Stimulated activated naive CD4-positive, alpha-beta T cell treated with Interleukin-2 at 50 U/mL for 16 hours (primary cell): ENCODE results near the gene SLC2A5.
"Not testable (repeated sequence)": the region's sequence is repeated elsewhere in the genome, so short reads cannot be mapped to it uniquely, and the experiment has no call there.

ENCODE experiments used
- DNase-seq: peaks from one replicate; lab custom pipeline; 2025; lab: John Stamatoyannopoulos, UW

The SLC2A5 gene

DNA sequence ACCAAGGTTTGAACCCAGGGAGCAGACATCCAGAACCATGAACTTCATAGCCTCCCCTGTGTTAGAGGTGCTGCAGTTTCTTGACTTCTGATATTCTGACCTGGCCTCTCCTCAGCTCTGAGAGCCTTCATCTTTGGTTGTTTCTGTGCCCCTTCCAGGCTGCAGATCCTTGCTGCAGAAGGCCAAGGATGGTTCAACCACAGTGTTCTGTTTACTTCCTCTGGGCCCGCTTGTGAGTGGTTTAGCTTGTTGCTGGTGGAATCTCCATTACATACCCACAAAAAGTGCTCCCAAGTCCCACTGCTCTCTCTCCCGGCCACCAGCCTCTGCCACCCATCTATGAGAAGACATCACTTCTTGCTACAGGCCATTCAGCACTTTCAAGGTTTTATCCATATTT, 34.2 kb downstream of the SLC2A5 start:
- DNase-seq: no peak

DNA sequence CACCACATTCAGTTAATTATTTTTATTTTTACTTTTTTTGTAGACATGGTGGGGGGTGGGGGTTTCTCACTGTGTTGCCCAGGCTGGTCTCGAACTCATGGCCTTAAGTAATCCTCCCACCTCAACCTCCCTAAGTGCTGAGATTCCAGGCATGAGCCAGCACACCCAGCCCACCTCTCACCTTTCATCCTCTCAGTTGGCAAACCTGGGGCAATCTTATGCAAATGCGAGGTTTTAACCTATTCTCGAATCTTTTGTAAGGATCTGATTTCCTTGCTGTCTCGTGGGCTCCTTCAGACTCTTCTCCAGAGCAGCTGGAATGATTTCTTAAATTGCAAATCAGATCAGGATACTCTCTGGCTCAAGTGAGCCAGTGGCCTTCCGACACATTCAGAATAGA, 36.1 kb downstream of the SLC2A5 start:
- DNase-seq: no peak

DNA sequence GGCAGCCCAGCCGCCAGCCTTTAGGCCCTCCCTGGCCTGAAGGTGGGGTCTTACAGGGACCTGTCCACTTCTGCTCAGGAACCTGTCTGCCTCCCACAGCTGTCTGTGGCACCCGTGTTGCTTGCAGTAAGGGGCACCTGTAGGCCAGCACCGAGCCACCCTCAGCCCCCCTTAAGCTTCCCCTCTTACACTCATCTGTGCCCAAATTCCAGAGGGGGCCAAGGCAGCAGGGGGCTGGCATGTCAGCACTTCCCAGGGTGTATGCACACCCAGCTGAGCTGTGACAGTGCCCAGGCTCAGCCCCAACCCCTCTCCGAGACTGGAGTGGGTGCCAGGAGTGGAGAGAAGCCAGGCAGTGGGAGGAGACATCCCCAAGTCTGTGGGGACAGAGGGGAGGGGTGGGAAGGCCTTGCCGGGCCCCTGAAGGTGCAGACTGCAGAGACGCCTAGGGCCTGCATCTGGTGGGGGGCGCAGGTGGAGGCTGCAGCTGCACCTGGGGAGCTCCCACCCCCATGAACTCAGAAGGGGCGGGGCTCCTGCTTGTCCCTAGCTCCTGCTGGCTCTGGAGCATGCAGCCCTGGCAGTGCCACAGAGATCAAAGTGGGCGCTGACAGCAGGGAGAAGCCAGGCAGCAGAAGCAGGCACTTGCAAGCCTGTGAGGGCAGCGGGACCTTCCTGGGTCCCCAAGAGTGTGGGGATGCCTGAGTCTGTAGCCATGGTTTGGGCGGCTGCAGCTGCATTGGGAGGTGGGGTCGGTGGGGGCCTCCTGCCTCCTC, 37.8 kb downstream of the SLC2A5 start:
- no peak for DNase-seq

GRCh38 chr1:9031077-9031476, 38.4 kb downstream of the SLC2A5 start:
- not testable (repeated sequence) for DNase-seq

GRCh38 chr1:9028921-9029705, 40.3 kb downstream of the SLC2A5 start:
- no peak for DNase-seq

DNA sequence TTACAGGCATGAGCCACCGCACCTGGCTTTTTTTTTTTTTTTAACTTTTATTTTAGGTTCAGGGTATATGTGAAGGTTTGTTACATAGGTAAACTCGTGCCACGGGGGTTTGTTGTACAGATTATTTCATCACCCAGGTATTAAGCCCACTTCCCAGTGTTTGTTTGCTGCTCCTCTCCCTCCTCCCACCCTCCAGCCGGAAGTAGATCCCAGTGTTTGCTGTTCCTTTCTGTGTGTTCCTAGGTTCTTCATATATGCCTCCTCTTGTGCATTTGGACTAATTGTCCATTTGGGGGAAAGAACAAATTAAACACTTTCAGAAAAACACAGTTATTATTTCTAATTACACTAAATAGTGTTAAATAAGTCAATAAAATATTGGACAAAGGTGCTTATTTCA, 42.1 kb downstream of the SLC2A5 start:
- no peak for DNase-seq

- DNase-seq: no peak
These were observed 44.0 kb downstream of the SLC2A5 start for GRCh38 chr1:9025449-9025848.

DNA sequence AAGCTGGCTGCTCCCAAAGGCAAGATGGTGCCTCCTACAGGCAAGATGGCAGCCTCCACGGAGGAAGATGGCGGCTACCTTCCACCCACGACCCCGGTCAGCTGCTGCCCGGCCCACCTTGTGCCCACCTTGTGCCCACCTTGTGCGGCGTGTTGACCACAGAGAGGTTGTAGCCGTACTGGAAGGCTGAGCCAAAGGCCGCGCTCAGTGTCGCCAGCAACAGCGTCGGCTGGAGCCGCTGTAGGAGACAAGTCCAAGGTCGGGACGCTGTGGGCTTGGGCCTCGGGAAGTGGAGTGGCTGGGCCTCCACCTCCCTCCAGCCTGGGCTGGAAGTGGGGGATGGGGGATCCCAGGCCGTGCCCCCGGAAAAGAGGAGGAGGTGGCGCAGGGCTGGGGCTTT, 44.6 kb downstream of the SLC2A5 start:
- no peak for DNase-seq

DNA sequence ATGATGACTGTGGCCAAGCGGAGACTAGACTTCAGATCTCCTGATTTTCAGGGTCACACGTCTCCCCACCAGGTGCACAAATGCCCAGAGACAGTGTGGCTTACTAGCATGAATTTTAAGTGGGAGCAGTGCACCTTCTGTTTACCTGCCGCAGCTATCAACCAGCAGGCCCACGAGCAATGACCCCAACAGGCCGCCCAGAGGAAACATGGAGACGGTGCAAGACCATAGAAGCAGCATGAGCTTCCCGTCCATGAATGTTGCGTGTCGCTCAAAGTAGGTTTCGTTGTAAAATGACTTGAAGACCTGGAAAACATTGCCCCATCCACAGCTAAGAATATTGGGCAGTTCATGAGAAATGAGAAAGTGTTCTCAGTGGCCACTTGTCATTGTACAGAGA, 46.7 kb downstream of the SLC2A5 start:
- DNase-seq: no peak

DNA sequence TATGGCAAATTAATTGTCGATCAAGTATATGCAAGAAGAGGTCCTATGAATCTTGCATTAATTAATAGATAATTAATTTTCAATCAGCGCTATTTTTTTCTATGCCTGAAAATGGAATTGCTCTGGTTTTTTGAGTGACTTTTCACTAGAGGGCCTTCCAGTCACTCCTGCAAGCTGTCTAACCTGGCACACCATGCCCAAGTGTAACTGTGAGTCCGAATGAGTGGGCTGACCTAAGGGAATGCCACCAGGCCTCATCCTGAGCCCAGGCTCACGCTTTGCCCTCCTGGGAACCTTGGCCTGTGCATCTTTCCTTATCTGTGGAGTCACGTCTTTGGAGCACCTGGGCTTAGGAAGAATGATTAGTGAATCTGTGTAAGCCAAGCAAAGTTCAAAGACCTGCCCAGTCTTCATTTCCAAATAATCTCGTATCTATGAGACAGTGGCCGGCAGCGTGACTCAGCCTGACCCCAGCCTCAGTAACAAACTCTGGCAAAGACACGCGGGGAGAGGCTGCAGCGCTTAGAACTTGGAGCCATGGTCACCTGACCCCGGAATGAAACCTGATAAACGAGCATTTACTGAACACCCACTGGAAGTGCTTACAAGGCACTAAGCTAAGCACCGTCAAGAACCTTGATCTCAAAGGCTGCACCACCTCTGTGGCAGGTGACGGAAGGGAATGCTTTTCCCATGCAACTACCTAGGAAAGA, 47.3 kb downstream of the SLC2A5 start:
- not testable (repeated sequence) for DNase-seq

- DNase-seq: no peak
These were observed 49.1 kb downstream of the SLC2A5 start for GRCh38 chr1:9020305-9020704.

DNA sequence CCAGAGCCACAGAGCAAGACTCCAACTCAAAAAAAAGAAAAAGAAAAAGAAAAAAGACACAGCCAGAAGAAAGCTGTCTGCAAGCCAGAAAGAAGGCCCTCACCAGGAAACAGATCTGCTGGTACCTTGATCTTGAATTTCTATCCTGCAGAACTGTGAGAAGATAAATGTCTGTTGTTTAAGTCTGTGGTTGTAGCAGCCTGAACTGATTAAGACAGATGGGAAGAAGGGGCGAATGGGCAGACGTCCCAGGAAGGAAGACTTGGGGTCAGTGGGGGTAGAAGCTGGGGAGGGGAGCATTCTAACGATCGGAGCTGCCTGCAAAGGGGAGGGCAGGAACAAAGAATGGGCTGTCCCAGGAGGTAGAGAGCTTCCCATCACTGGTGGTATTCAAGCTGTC, 49.5 kb downstream of the SLC2A5 start:
- no peak for DNase-seq

DNA sequence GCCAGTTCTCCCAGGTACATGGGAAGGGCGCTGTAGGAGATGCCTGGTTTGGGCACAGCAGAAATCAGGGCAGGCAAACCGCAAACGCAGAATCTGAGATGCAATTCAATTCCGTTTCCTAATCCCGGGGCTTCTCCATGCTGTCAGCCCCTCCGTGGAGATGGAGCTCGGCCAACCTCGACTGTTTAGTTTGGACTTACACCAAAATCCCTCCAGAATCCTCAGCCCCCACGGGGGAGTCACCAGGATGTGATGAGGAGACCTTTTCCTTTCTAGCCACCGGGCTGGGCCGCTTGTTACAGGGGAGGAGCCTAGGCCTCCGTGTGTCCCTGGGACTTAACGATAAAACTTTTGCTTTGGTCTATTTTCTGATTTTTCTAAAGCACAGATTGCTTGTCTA, 51.1 kb downstream of the SLC2A5 start:
- no peak for DNase-seq

DNA sequence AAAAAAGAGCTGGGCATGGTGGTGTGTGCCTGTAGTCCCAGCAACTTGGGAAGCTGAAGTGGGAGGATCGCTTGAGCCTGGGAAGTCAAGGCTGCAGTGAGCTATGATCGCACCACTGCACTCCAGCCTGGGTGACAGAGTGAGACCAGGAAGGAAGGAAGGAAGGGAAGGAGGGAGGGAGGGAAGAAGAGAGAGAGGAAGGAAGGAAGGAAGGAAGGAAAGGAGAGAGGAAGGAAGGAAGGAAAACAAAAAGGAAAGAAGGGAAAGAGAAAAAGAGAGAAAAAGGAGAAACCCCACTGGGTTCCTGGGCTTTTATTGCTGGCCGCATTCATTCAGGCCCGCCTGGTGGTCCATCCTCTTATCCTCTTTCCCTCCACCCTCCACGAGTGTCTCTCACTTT, 53.0 kb downstream of the SLC2A5 start:
- DNase-seq: no peak

DNA sequence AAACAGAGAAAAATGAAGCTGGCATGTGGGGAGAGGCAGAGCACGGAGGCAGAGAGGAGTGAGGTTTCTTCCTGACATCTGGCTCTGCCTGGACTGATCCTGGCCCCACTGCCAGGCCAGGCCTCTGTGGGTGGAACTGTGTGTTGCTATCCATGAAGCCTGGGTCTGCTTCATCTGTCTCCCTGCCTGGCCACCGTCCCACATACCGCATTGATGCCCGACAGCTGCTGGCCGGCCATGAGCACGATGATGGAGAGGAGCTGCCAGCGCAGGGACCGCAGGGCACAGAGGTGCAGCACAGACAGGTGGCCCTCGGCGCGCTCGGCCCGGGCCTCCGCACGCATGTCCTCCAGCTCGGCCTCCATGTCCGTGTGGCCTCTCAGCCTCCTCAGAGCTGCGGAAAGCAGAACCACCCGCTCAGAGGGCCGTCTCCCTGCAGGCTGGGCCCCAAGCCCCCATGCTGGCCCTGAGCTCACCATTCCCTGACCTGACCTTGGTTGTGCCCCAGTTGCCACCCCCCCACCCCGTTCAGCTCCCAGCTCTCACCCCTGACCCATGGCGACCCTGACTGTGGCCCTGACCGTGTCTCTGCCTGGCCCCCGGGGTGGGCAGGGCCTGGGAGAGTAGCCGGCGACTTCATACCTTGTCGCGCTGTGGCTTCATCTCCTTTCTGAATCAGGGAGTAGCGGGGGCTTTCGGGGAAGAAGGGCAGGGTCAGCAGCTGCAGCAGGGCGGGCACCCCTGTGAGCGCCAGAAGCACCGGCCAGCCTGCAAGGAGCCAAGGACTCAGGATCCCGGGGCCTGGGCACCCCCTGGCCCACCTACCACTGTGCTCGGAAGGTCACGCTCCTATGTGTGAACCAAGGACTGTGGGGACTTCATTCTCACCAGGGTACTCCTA, 54.7 kb downstream of the SLC2A5 start:
- no peak for DNase-seq

- DNase-seq: no peak
These were observed 55.6 kb downstream of the SLC2A5 start for GRCh38 chr1:9013819-9014218.

GRCh38 chr1:9010781-9011323, 58.6 kb downstream of the SLC2A5 start:
- DNase-seq: no peak

DNA sequence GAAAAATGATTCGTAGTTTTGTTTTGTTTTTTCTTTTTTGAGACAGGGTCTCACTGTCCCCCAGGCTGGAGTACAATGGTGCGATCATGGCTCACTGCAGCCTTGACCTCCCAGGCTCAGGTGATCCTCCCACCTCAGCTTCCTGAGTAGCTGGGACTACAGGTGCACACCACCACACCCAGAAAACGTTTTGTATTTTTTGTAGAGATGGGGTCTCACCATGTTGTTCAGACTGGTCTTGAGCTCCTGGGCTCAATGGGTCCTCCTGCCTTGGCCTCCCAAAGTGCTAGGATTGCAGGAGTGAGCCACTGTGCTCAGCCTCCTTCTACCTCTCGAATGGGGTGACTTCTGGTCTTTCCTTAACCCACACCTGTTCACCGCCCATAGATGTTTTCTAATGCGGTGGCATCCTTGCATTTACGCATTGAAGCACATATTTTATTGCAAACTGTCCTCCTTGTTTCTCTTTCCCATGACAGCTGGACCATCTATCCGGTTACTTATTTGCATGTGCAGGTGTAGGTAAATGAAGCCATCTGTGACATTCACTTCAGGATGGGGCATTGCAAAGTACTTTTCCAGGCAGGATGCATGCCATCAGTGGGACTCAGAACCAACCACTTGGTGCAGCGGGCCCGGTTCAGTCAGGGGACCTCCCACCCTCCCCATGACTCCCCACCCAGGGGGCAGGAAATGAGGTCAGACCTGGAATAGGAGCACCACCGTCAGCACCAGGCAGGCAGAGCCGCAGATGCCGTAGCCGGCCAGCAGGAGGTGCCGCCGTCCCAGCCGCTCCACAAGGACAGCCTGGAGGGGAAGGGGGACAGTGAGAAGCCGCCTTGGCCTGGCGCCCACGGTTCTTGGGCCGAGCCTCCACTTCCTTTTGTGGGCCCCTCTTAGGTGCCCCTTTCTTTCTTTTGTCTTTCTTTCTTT, 59.7 kb downstream of the SLC2A5 start:
- no peak for DNase-seq

GRCh38 chr1:9008236-9008635, 61.2 kb downstream of the SLC2A5 start:
- no peak for DNase-seq

DNA sequence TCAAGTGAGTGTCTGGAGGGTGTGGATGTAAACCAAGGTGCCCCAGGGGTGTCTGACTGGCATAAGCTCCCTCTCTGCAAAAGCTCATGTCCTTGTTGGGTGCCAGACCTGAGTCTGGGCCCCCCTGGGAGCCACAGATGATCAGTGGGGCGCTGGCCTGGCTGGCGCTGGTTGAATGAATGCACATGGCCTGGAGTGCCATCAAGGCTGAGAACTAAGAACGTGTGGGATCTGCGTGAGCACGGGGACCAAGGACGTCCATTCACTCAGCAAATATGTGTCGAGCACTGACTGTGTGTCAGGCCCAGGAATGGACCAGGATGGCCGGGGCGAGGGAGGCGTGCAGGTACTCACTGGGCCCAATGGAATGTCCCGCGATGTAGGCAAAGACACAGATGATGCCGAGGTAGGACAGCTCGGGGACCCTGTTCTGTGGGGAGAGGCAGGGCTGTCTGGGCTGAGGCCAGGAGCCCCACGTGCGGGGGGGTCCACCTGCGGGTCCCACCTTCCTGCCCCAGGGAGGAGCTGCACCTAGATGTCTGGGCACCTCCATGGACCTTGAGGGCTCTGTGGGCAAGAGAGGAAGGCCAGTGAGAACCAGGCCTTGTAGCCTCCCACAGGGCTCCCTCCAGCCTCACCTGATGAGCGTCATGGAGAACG, 62.3 kb downstream of the SLC2A5 start:
- no peak for DNase-seq
